Liver (tissue), 9 donors: ENCODE results near the gene HECTD2. TPM values are rescaled to one million over a fixed set of nuclear protein-coding genes. Genes with fewer than 3 reads are reported as not detected.
"Not testable (repeated sequence)": the region's sequence is repeated elsewhere in the genome, so short reads cannot be mapped to it uniquely, and the experiment has no call there.

Experiments
- DNase-seq: peaks from one replicate; pipeline ENCODE4 v3.0.0-alpha.2; 2017; ENCODE audit warnings: low spot score
- H3K27ac ChIP-seq, 2 donors: one replicate each; pipeline ENCODE4 v1.7.0; 2013; ENCODE audit warnings: inconsistent platforms in 2 of 2, low read length in 2 of 2, control low read depth in 1 of 2, low read depth in 1 of 2, mild to moderate bottlenecking in 1 of 2
- H3K27me3 ChIP-seq, 4 donors: one replicate each; pipeline versions ENCODE4 v1.6.1 to v1.7.0; 2013; ENCODE audit warnings: low read length in 3 of 4, inconsistent platforms in 1 of 4, mild to moderate bottlenecking in 1 of 4, moderate library complexity in 1 of 4; ENCODE audit not compliant: control insufficient read depth in 4 of 4, insufficient read depth in 4 of 4
- H3K36me3 ChIP-seq, 4 donors: one replicate each; pipeline versions ENCODE4 v1.6.1 to v1.7.0; 2013; ENCODE audit warnings: low read length in 3 of 4, mild to moderate bottlenecking in 3 of 4, low read depth in 1 of 4, moderate library complexity in 1 of 4; ENCODE audit not compliant: control insufficient read depth in 4 of 4, insufficient read depth in 3 of 4
- H3K4me1 ChIP-seq, 4 donors: one replicate each; pipeline versions ENCODE4 v1.6.1 to v1.7.0; 2013; ENCODE audit warnings: low read length in 3 of 4, mild to moderate bottlenecking in 3 of 4, moderate library complexity in 1 of 4; ENCODE audit not compliant: control insufficient read depth in 4 of 4, insufficient read depth in 4 of 4
- H3K4me3 ChIP-seq, 3 donors: one replicate each; pipeline versions ENCODE4 v1.6.1 to v1.7.0; 2013; ENCODE audit warnings: low read length in 3 of 3, control low read depth in 1 of 3, low read depth in 1 of 3, mild to moderate bottlenecking in 1 of 3
- H3K9ac ChIP-seq, 2 donors: one replicate each; pipeline ENCODE4 v1.7.0; 2013; ENCODE audit warnings: low read length in 2 of 2, mild to moderate bottlenecking in 2 of 2, moderate library complexity in 2 of 2, control low read depth in 1 of 2, low read depth in 1 of 2
- H3K9me3 ChIP-seq, 4 donors: one replicate each; pipeline versions ENCODE4 v1.6.1 to v1.7.0; 2013; ENCODE audit warnings: low read length in 3 of 4; ENCODE audit not compliant: control insufficient read depth in 4 of 4
- ATF3 ChIP-seq: IDR thresholded peaks from 2 replicates; pipeline ENCODE4 v1.6.1; 2016; ENCODE audit warnings: antibody characterized with exemption
- EGR1 ChIP-seq, 2 donors: IDR thresholded peaks; 2 replicates each; pipeline ENCODE4 v1.6.1; 2016 to 2018; ENCODE audit warnings: antibody characterized with exemption in 2 of 2, low read depth in 2 of 2
- FOXA1 ChIP-seq: IDR thresholded peaks from 2 replicates; pipeline ENCODE4 v1.6.1; 2016; ENCODE audit warnings: antibody characterized with exemption
- FOXA2 ChIP-seq: IDR thresholded peaks from 2 replicates; pipeline ENCODE4 v1.6.1; 2016; ENCODE audit warnings: antibody characterized with exemption
- GABPA ChIP-seq, 2 donors: IDR thresholded peaks in 1 of 2; conservative IDR thresholded peaks in 1 of 2; 2 replicates each; pipeline ENCODE4 v1.6.1; 2016; ENCODE audit warnings: antibody characterized with exemption in 2 of 2, mild to moderate bottlenecking in 1 of 2, moderate library complexity in 1 of 2
- HNF4A ChIP-seq, 2 donors: conservative IDR thresholded peaks; 2 replicates each; pipeline ENCODE4 v1.6.1; 2016; ENCODE audit warnings: antibody characterized with exemption in 2 of 2, mild to moderate bottlenecking in 2 of 2
- HNF4G ChIP-seq: IDR thresholded peaks from 2 replicates; pipeline ENCODE4 v1.6.1; 2016; ENCODE audit warnings: antibody characterized with exemption
- JUND ChIP-seq, 2 donors: IDR thresholded peaks; 2 replicates each; pipeline ENCODE4 v1.6.1; 2016; ENCODE audit warnings: antibody characterized with exemption in 2 of 2
- MAX ChIP-seq: IDR thresholded peaks from 2 replicates; pipeline ENCODE4 v1.6.1; 2016; ENCODE audit warnings: antibody characterized with exemption
- NR2F2 ChIP-seq: IDR thresholded peaks from 2 replicates; pipeline ENCODE4 v1.6.1; 2016; ENCODE audit warnings: antibody characterized with exemption
- RAD21 ChIP-seq, 2 donors: IDR thresholded peaks; 2 replicates each; pipeline ENCODE4 v1.6.1; 2016; ENCODE audit warnings: antibody characterized with exemption in 2 of 2, mild to moderate bottlenecking in 2 of 2
- REST ChIP-seq: IDR thresholded peaks from 2 replicates; pipeline ENCODE4 v1.6.1; 2016; ENCODE audit warnings: antibody characterized with exemption, mild to moderate bottlenecking
- RXRA ChIP-seq, 2 donors: IDR thresholded peaks; 2 replicates each; pipeline ENCODE4 v1.6.1; 2017 to 2018; ENCODE audit warnings: antibody characterized with exemption in 2 of 2, mild to moderate bottlenecking in 1 of 2
- SP1 ChIP-seq: IDR thresholded peaks from 2 replicates; pipeline ENCODE4 v1.6.1; 2018; ENCODE audit warnings: antibody characterized with exemption, mild to moderate bottlenecking
- YY1 ChIP-seq: IDR thresholded peaks from 2 replicates; pipeline ENCODE4 v1.6.1; 2016; ENCODE audit warnings: antibody characterized with exemption, mild to moderate bottlenecking
- ZBTB33 ChIP-seq: IDR thresholded peaks from 2 replicates; pipeline ENCODE4 v1.6.1; 2016; ENCODE audit warnings: antibody characterized with exemption
- WGBS: extraction: QIAGEN DNeasy Blood & Tissue Kit; methylation state at CpG from one replicate; pipeline ENCODE4 v1.1.7; 2013; 5-methylcytosine and 5-hydroxymethylcytosine counted together
- polyA plus RNA-seq, 2 donors: library from polyadenylated mRNA; stranded (reverse) in 1 of 2; unstranded in 1 of 2; fragments of 200-250 nt in 1 of 2; fragments of >200 nt in 1 of 2; fragmentation: Nextera tagmentation in 1 of 2; extraction: Ambion mirVana in 1 of 2; gene quantifications; one replicate each; pipeline versions ENCODE4 v1.2.1 to v1.2.3, GENCODE V29; 2013 to 2015
- total RNA-seq, 2 donors: library from RNA; depleted of rRNA; stranded (reverse); fragments of >200 nt; gene quantifications; one replicate each; pipeline ENCODE4 v1.2.3, GENCODE V29; 2014
- donor health status: healthy.
- donor health status: healthy.
- donor health status: healthy.
- donor health status: healthy.
- donor health status: healthy.

Gene HECTD2
- total and polyA plus RNA-seq, 4 donors, result 1.0 to 5.0 (median 3.2) TPM

GRCh38 chr10:91435241-91435640 lies 25.1 kb downstream of the HECTD2 start:
- Histone ChIP-seq H3K9me3 (no peaks in the 10 kb centered on the region), H3K4me1 (no peaks in the 10 kb centered on the region), H3K4me3 (no peak overlapping the region), H3K27ac (no peak overlapping the region), H3K27me3 (no peaks in the 10 kb centered on the region), H3K36me3 (peaks cover 0 to 2% (median 0%) of the 10 kb centered on the region in 4 donors), H3K9ac (no peak overlapping the region)
- TF ChIP-seq ZBTB33, result no peak
- no peak for TF ChIP-seq HNF4A (conservative IDR thresholded peaks at IDR 0.05)
- no peak for TF ChIP-seq YY1
- TF ChIP-seq NR2F2, result no peak
- no peak for TF ChIP-seq MAX
- no peak for TF ChIP-seq ATF3
- TF ChIP-seq HNF4G, result no peak
- TF ChIP-seq RXRA (IDR thresholded peaks at IDR 0.05), result no peak
- TF ChIP-seq GABPA (IDR thresholded peaks at IDR 0.05 in 1 of 2, conservative IDR thresholded peaks at IDR 0.05 in 1 of 2), result no peak
- no peak for TF ChIP-seq RAD21 (IDR thresholded peaks at IDR 0.05)
- TF ChIP-seq REST, result no peak
- no peak for TF ChIP-seq SP1
- TF ChIP-seq FOXA2, result no peak
- no peak for TF ChIP-seq JUND (IDR thresholded peaks at IDR 0.05)
- TF ChIP-seq FOXA1, result no peak
- TF ChIP-seq EGR1 (IDR thresholded peaks at IDR 0.05; ENCODE audit: low read depth in 2 of 2), result no peak
- DNase-seq, result no peak
- WGBS, result 97% methylated on average over 2 of the region's 2 CpGs

- H3K9me3 ChIP-seq, H3K27me3 ChIP-seq, DNase-seq, H3K27ac ChIP-seq, H3K9ac ChIP-seq, H3K4me1 ChIP-seq, H3K4me3 ChIP-seq, H3K36me3 ChIP-seq: not testable (repeated sequence)
- 98% methylated on average over 2 of the region's 2 CpGs for WGBS
These were observed 28.1 kb downstream of the HECTD2 start for GRCh38 chr10:91438228-91438627.
